GM12892 (cell line): ENCODE results near the gene NOL4L.

Source experiments
- DNase-seq: peaks from one replicate; pipeline ENCODE4 v3.0.0; 2011; ENCODE audit not compliant: insufficient read length
- FAIRE-seq: peaks from 2 replicates; lab custom pipeline; 2011; peaks lifted over from hg19 to GRCh38; lab: Jason Lieb, UNC
- POLR2A ChIP-seq: IDR thresholded peaks from 2 replicates; pipeline ENCODE4 v1.6.1; 2011; ENCODE audit warnings: low read depth, low read length, control low read depth
- POLR2AphosphoS5 ChIP-seq: IDR thresholded peaks from 2 replicates; pipeline ENCODE4 v1.6.1; 2011; ENCODE audit warnings: low read depth, low read length, control low read depth
- TAF1 ChIP-seq: IDR thresholded peaks from 2 replicates; pipeline ENCODE4 v1.6.1; 2011; ENCODE audit warnings: low read depth, mild to moderate bottlenecking, control low read depth, low read length, borderline replicate concordance

NOL4L gene

DNA sequence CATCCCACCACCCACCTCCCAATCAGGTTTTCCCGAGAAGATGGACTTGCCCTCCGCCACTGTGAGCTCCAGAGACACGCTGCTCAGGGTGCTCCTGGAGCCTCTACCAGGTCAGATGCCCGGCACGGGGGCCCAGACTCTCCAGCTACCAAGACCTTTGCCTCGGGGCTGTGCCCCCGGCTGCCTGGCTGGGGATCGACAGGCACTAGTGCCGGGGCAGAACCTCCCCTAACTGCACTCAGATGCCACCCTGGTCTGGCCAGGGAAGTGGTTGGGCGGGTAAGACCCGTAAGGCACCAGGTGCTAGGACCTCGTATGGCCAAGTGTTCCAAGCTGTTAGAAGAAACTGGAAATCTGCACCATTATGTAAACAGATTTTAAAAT is 126.3 kb downstream of the NOL4L start:
- FAIRE-seq (no peak), DNase-seq (no peak)
- TF ChIP-seq POLR2AphosphoS5 (no peak), TAF1 (no peak), POLR2A (no peak)

DNA sequence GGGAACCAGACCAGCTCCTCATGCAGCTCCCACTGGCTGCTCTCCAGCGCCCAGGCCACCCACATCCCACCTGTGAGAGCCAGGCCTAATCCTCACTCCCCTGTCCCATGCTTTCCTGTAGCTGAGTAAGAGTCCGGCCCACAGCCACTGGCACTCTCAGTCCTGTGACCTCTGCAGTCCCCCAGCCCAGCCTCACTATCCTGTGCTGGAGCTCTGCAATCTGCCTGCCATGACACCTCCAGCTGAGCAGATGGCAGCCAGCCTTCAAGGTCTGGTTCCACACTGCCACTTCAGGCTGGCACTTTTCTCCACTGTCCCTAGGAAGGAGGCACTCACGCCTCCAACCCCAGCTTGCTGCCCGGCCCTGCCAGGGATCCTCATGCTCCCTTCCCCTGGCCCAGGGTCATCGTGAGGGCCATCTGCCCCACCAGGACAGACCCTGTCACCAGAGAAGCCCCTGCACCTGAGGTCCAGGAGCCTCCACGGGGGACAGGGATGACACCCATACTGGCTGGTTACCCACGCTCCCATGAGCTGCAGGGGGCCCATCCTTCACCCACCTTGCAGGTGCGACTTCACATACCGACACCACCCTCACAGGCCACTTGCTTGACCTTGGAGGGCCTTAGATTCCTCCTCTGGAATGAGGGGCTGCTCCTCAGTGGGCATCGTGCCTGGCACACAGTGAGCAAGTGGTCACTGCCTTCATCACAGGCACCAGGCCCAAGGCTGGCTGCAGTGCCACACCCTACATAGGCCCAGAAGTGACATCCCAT is 126.9 kb downstream of the NOL4L start:
- FAIRE-seq (no peak), DNase-seq (no peak)
- TF ChIP-seq POLR2A: no peak
- TF ChIP-seq POLR2AphosphoS5: no peak
- TF ChIP-seq TAF1: no peak

DNA sequence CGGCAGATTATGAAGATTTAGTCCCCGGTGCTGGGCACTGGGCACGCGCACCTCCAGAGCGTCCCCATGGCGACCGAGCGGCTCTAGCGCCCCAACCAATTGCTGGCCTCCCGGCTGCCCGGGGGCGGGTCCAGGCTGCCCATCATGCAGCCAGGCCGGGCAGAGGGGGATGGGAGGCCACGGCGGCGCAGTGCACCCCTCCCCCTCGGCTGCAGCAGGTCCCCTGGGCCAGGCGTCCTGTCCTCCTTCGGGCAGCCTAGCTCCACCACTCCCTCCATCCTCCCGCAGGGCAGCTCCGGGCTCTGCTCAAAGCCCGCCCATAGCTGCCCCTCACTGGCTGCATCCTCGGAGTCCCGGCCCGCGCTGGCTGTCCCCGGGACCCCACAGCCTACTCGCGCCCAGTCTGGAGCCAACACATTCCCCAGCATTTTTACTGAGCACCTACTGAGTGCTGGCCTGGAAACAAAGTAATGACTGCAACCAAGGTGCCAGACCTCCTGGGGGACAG is 127.6 kb downstream of the NOL4L start:
- TF ChIP-seq TAF1 (no peak), POLR2AphosphoS5 (no peak), POLR2A (no peak)
- FAIRE-seq: no peak

DNA sequence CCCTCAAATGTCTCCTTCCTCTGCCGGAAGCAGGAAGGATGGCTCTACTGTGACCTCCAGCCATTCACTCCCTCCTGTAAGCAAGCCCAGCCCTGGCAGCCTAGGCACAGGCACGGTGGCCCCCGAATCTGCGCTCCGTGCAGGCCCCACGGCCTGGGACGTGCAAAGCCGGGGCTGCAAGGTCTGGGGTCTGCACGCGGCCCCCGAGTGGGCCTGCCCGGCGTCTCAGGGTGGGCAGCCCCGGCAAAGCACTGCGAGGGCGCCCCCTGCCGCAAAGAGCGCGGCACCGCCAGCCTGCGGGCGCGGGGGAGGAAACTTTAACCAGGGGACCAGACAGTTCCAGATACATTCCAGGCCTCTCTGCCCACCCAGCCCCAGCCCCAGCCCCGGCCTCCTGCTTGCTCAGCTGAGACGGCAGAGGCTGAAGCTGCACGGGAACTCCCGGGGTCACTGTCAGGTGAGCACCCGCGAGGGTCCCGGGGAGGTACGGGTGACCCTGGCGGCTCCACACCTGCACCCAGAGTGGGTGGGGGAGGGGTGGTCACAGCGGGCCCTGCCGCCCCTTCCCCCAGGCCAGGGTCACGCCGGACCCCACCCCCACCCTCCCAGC is 128.2 kb downstream of the NOL4L start:
- TF ChIP-seq POLR2AphosphoS5 (no peak), POLR2A (no peak), TAF1 (no peak)
- FAIRE-seq (peak; percentile 58), DNase-seq (peak; percentile 92)

More for the DNA sequence above, 127.6 kb downstream of the NOL4L start:
- DNase-seq: peak; percentile 75

DNA sequence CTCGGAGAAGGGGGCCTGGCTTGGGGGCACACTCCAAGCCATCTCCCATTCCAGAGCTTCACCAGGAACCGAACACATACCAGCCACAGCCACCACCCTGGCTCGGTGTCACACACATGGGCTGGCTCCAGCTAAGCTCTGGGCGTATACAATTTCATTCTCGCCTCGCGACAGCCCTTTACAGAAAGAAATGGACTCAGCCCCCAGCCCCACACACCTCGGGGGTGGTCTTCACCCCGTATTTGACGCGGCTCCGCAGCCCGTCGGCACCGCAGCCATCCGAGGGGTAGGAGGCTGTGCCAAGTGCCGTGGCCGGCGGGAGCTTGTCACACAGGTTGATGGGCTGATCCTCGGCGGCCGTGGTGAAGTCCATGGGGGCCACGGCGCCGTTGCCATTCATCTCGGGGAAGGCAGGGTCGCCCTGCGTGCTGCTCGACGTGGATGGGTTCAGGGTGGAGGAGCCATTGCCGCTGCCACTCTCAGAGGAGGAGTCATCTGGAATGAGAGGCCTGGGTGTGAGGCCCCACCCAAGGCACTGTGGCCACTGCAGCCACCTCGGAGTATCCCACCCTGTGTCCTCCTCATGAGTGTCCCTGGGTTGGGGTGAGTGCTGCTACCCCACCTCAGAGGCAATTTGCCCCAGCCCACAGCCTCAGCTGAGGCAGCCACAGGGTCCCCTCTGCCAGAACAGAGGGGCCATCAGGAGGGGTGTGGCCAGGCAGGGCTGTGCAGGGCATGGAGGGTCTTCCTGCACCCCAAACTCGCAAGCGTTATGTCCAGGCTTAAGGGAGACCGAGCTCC is 129.0 kb downstream of the NOL4L start:
- DNase-seq (peak; percentile 23), FAIRE-seq (no peak)
- TF ChIP-seq POLR2AphosphoS5 (no peak), TAF1 (no peak), POLR2A (no peak)

DNA sequence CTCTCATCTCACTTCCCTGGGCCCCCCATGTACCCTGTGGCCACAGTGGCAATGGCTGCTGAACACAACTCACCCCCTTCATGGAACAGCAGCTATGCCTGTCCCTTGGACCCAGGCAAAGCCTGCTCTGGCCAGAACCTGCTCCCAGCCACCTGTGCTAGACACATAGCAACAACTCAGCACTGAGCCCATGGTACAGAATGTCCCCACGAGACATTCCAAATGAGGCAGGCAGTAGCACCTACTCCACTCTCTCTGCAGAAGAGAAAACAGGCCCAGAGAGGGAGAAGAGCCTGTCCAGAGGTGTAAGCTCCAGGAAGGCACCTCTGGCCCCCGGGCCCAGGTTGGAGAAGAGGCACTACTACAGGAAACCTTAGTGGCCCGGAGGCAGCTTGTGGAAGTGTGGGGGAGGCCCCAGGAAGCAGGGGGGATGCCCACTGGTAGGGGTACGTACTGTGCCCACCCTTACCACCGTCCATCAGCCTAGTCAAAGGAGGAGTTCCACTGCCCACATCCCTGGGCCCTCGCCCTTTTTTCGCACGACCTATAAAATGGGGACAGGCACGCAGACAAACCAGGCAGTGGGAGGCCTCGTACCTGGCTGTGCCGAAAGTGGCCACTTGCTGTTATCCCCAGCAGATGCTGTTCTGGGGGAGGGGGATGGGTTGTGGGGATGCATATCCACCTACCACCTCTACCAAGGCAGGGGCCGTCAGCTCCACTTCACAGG is 129.8 kb downstream of the NOL4L start:
- FAIRE-seq: no peak
- no peak for DNase-seq
- TF ChIP-seq TAF1: no peak
- no peak for TF ChIP-seq POLR2AphosphoS5
- no peak for TF ChIP-seq POLR2A

DNA sequence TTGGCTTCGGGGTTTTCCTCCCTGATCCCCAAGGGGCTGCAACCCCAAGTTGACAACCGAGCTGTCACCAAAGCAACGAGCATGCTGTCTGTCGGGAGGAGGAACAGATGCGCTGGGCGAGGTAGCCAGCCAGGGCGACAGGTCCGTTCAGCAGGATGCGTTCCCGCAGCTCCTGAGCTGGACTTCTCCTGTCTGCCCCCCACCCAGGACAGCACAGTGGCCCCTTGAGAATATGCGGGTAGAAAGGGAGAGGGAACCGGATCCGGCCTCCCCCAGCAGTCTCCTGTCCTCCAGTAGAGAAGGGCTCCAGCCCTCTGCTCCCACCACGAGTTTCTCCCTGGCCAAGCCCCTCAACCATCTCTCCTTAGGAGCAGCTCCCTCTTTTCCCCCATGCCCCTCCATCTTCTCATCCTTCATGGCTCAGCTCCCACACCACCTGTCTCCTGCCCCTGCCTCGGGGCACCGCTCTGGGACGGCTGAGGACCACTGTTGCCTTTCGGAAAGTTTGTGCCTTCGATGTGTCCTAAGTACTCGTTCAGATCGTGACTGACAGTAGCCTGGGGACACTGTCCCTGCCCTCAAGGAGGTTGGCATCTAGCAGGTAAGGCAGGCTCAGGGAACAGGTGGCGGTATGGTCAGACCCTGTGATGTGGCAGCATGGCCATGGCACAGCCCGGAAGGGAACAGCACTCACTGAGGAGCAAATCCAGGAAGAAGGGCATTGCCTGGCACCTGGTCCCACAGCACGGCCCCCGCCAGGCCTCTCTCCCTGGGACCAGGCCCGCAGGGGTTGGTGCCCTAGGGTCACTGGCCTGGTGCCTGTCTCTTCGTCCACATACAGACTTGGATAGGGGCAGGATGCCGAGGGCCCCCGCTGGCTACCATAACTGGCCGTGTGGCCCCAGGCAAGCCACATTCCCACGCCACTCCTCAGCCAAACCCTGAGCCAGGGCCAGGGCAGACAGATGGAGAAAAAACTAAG is 130.7 kb downstream of the NOL4L start:
- no peak for FAIRE-seq
- TF ChIP-seq POLR2A (no peak), TAF1 (no peak), POLR2AphosphoS5 (no peak)
- DNase-seq: peak; percentile 19

DNA sequence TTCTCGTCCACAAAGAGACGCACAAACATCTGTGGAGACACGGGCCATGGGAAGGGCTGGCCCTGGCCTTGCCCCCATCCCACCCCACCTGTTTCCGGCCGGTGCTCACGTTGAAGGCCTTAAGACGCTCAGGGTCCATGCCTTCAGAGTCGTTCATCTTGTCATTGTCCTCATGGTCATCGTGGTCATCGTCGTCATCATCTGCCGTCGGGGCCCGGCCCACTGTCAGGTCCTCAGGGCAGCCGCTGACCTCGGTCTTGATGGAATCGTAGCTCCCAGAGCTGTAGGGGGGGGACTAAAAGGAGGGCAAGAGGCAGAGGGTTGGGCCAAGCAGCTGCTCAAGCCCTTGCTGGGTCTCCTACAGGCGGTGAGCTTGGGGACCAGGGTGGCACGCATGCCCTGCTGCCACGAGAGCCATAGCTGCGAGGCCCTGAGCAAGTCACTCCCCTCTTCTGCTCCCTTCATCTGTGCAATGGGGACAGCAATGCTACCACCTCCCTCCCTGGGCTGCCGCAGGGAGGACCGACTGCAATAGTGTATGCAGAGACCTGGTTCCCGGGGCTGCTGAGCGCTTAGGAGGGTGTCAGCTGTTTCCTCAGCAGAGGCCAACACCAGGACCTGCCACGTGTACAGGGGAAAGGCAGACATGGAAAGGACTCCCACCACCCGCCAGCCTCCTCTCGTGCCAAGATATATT is 131.5 kb downstream of the NOL4L start:
- TF ChIP-seq POLR2AphosphoS5 (no peak), TAF1 (no peak), POLR2A (no peak)
- DNase-seq: peak; percentile 21
- FAIRE-seq: no peak

DNA sequence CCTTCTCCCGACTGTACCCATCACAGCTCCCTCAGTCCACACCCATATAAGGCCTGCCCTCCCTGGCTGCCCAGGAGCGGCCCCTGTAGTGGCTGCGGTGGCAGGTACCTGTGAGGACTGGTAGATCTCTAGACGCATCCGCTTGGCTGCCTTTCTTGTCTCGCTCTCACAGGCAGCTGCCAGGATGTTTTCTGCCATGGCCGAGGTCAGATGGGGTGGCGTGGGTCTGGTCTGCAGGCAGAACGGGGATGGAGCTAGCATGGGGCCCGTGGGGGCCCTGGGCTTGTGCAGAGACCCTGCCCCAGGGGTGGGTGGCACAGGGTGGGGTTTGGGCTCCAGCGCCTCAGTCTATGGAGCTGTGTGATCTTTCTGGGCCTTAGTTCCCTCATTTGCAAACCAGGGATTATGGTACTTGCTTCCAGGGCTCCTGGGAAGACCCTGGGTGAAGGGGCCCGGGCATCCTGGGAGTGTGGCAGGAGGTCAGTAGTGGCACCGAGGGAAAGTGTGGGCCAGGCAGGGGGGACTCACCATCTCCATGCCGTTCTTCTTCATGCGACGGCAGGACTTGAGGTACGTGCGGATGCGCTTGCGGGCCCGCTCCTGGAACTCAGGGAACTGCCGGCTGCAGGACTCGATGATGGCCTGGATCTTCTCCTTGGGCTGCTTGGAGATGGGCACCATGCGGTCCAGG is 132.2 kb downstream of the NOL4L start:
- TF ChIP-seq TAF1 (no peak), POLR2A (no peak), POLR2AphosphoS5 (no peak)
- DNase-seq: peak; percentile 21
- no peak for FAIRE-seq
